ENCODE measurements around the gene GLI1.
"Not testable (repeated sequence)": the region's sequence is repeated elsewhere in the genome, so short reads cannot be mapped to it uniquely, and the experiment has no call there.

Gene GLI1

DNA sequence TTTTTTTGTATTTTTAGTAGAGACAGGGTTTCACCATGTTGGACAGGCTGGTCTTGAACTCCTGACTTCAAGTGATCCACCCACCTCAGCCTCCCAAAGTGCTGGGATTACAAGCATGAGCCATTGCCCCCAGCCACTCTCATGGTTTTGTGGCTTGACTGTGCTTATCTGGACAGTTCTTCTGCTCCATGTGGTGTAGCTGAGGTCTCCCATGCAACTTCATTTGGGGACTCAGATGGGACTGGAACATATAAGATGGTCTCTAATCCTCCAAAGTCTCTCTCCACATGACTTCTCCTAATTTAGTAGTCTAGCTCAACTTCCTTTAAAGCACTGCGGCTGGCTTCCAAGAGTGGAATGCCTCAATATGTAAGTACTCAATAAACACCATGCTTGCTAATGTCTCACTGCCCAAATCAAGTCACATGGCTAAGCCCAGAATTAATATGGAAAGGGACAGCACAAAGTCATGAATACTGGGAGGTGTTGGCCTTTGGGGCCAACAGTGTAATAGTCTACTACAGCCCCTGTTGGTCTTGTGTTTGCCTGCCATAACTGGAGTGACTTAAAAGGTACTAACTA is 17.6 kb upstream of the GLI1 start:
- no peak for DNase-seq (ENCODE audit: low spot score)

DNA sequence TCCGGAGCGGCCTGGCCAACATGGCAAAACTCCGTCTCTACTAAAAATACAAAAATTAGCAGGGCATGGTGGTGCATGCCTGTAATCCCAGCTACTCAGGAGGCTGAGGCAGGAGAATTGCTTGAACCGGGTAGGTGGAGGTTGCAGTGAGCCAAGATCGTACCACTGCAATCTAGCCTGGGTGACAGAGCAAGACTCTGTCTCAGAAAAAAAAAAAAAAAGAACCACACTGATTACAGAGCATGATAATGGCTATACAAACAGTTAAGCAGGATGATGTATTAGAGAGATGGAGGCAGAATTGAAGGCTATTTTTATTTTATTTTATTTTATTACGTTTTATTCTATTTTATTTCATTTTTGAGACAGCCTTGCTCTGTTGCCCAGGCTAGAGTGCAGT is 15.2 kb upstream of the GLI1 start:
- DNase-seq (ENCODE audit: low spot score): not testable (repeated sequence)

GRCh38 chr12:57444744-57445143 is 14.8 kb upstream of the GLI1 start:
- DNase-seq (ENCODE audit: low spot score): no peak

DNA sequence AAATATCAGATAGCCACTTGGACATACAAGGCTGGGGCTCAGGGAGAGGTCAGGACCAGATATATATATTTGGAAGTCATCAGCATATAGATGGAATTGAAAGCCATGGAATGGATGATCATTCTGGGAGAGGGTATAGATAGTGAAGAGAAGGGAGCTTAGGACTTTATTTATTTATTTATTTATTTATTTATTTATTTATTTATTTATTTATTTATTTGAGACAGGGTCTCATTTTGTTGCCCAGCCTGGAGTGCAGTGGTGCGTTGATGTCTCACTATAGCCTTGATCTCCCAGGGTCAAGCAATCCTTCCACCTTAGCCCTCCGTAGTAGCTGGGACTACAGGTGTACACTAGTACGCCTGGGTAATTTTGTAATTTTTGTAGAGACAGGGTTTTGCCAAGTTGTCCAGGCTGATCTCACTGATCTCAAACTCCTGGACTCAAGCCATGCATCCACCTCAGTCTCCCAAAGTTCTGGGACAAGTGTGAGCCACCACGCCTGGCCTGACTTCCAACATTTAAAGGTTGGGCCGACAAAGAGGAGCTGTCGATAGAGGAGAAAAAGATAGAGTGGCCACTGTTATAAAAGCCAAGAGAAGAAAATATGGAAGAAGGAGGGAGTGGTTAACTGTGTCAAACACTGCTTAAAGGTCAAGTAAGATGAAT is 13.2 kb upstream of the GLI1 start:
- DNase-seq (ENCODE audit: low spot score): no peak

DNA sequence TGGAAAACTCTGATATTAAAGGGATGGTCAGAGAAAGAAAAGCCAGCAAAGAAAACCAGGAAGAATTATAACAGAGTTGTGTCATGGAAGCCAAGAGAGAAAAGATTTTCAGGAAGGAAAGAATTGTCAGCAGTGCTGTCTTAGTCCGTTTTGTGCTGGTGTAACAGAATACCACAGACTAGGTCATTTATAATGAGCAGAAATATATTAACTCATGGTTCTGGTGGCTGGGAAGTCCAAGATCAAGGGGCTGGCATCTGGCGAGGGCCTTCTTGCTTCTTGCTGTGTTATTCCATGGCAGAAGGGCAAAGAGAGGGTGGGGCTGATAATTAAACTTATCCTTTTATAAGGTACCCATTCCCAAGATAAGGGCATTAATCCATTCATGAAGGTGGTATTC is 10.9 kb upstream of the GLI1 start:
- no peak for DNase-seq (ENCODE audit: low spot score)

- DNase-seq (ENCODE audit: low spot score): no peak
These were observed 10.2 kb upstream of the GLI1 start for GRCh38 chr12:57449375-57449774.

DNA sequence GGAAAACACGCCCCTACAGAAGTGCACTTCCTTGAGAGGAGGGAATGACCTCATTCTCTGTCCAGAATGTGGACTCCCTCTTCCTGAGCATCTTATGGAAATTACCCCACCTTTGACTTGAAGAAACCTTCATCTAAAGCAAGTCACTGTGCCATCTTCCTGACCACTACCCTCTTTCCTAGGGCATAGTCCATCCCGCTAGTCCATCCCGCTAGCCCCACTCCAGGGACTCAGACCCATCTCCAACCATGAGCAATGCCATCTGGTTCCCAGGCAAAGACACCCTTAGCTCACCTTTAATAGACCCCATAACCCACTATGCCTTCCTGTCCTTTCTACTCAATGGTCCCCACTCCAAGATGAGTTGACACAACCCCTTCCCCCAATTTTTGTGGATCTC is 9.5 kb upstream of the GLI1 start:
- no peak for DNase-seq (ENCODE audit: low spot score)

DNA sequence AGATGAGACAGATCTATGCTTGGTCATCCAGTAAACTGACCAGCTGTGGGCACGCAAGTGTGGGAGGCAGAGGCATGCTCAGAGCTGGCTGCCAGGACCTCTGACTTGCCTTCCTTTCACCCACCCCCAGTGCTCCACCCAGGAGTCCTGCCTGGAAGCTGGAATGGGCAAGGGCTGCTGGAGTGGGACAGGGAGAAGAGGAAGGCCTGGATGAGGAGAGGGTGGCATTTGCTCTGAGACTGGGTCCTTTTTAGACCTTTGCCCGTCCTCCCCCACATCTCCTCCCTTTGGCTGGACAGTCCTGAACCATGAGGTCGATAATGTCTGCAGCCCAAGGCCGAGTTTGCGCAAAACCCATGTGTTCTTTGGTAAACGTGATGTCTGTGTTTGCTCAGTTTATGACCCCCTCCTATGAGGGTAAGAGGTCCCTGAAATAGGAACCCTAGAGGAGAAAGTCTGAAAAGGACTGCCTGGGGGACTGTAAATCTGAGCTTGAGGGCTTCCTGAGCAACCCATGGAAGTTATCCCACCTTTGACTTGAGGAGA is 8.3 kb upstream of the GLI1 start:
- no peak for DNase-seq (ENCODE audit: low spot score)

GRCh38 chr12:57452181-57452936 is 7.2 kb upstream of the GLI1 start:
- no peak for DNase-seq (ENCODE audit: low spot score)

- DNase-seq (ENCODE audit: low spot score): peak; percentile 60
These were observed 6.6 kb upstream of the GLI1 start for GRCh38 chr12:57452937-57453509.

DNA sequence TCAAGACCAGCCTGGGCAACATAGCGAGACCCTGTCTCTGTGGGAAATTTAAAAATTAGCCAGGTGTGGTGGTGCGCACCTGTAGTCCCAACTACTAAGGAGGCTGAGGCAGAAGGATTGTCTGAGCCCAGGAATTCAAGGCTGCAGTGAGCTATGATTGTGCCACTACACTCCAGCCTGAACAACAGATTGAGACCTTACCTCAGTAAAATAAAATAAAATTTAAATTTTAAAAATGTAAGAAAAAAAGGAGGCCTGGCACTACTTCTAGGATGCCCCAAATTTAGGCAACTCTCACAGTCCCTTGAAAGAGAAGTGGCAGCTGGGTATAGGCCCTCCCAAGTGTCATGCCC is 5.4 kb upstream of the GLI1 start:
- no peak for DNase-seq (ENCODE audit: low spot score)

DNA sequence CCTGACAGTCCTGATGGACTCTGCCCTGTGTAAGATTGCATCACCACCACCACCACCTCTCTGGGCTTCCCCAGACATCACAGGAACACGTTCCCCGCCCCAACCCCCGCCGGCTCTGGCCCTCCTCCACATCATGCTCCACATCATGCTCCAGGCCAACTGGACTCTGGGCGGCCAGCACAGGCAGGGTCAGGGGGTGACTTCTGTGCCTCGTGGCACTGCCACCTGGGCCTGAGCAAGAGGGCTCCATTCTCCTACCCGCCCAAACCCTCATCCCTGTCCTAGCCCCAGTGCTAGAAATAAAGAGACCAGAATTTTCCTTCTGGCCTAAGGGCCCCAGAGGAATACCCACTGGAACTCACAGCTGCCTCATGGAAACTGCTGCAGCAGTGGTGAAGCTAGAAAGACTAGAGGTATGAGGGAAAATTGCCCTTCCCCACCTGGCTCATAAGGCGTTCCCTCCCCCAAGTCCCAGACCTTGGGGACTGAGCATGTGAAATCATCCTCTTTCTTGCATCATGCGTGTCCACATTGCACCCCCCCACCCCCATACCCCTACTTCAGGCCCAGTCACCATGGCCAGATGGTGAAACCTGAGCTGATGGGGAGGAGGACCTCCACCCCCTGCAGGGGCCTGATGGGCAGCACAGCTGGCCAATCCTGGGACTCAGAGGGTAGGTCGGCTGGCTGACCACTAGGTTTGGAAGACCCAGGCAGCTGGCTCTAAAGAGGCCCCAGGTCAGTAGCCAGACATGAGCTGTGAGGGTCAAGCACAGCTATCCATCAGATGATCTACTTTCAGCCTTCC is 4.8 kb upstream of the GLI1 start, which contains the start of gene INHBE:
Gene INHBE (plus strand): TSS at position 742 of the 808 bp plus-strand sequence. CDS start 230 bp downstream, outside the sequence.
- DNase-seq (ENCODE audit: low spot score): no peak

GRCh38 chr12:57455374-57456144 is 4.0 kb upstream of the GLI1 start:
- DNase-seq (ENCODE audit: low spot score): no peak

- DNase-seq (ENCODE audit: low spot score): peak; percentile 28
These were observed 3.4 kb upstream of the GLI1 start for GRCh38 chr12:57456145-57456700.

GRCh38 chr12:57456737-57457490 is 2.7 kb upstream of the GLI1 start:
- no peak for DNase-seq (ENCODE audit: low spot score)

DNA sequence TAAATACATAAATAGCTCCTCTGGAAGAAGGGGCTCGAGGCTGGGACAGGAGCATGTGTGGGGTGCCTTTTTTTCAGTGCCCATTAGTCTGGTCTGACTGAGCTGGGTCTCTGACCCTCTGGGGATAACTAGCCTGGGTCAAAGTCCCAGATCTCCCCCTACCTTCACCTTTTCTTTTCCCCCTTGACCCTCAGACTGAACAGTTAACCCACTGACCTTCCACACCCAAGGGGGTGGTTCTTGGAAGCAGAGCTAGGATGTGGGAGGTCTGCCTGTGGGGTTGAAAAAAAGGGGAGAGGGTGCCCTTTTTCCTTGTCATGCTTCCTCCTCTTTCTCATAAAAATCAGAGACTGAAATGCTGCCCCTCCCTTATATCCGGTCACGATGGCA is 925 bp upstream of the GLI1 start:
- no peak for DNase-seq (ENCODE audit: low spot score)

GRCh38 chr12:57459055-57459749 is 383 bp upstream of the GLI1 start:
- peak; percentile 92 for DNase-seq (ENCODE audit: low spot score)

DNA sequence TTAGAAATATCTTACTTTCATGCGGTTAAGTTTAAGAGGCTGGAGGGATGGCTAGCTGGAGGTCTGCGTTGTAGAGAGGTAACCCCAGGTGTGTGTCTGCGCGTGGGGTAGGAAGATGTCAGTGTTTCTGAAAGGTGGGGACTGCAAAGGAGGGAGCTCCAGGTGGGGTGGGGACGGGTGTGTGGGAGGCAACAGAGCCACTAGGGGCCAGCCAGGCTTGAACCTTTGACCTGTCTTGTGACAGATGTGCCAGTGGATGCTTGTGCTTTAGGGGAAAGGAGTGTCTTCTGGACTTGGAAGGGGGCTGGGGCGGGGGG is 841 bp downstream of the GLI1 start:
- no peak for DNase-seq (ENCODE audit: low spot score)

GRCh38 chr12:57460841-57461275 is 1.3 kb downstream of the GLI1 start:
- DNase-seq (ENCODE audit: low spot score): no peak
